Subcutaneous abdominal adipose tissue (tissue), 5 donors: ENCODE data around the gene RFK.
A peak's percentile ranks its signal among the peaks of the same experiment; 100 is the strongest.

Experiments
- H3K27ac ChIP-seq: one replicate; pipeline ENCODE4 v1.7.0; 2013; ENCODE audit warnings: low read depth, mild to moderate bottlenecking, inconsistent platforms, low read length, moderate library complexity
- H3K27me3 ChIP-seq, 5 donors: one replicate each; pipeline ENCODE4 v1.7.0; 2013; ENCODE audit warnings: low read length in 5 of 5, inconsistent platforms in 1 of 5; ENCODE audit not compliant: control insufficient read depth in 5 of 5, insufficient read depth in 4 of 5
- H3K36me3 ChIP-seq, 5 donors: one replicate each; pipeline ENCODE4 v1.7.0; 2013; ENCODE audit warnings: low read length in 5 of 5; ENCODE audit not compliant: control insufficient read depth in 5 of 5, insufficient read depth in 5 of 5
- H3K4me1 ChIP-seq, 5 donors: one replicate each; pipeline ENCODE4 v1.7.0; 2013; ENCODE audit warnings: low read length in 5 of 5, mild to moderate bottlenecking in 3 of 5, moderate library complexity in 1 of 5; ENCODE audit not compliant: control insufficient read depth in 5 of 5, insufficient read depth in 5 of 5
- H3K4me3 ChIP-seq, 5 donors: one replicate each; pipeline ENCODE4 v1.7.0; 2013; ENCODE audit warnings: low read length in 5 of 5, low read depth in 1 of 5
- H3K9ac ChIP-seq, 5 donors: one replicate each; pipeline ENCODE4 v1.7.0; 2013; ENCODE audit warnings: low read length in 5 of 5, mild to moderate bottlenecking in 4 of 5, moderate library complexity in 3 of 5
- H3K9me3 ChIP-seq, 5 donors: one replicate each; pipeline ENCODE4 v1.7.0; 2013; ENCODE audit warnings: low read length in 5 of 5; ENCODE audit not compliant: control insufficient read depth in 5 of 5
- donor health status: healthy.
- donor health status: healthy.
- donor health status: healthy.
- donor health status: healthy.
- donor health status: healthy.

RFK gene

DNA sequence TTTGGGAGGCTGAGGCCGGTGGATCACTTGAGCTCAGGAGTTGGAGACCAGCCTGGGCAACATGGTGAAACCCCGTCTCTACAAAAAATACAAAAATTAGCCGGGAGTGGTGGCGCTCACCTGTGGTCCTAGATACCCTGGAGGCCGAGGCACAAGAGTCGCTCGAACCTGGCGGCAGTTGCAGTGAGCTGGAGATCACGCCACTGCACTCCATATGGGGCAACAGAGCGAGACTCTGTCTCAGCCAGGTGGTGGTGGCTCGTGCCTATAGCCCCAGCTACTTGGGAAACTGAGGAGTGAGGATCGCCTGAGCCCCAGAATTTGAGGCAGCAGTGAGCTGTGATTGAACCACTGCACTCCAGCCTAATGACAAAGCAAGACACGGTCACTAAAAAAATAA, 2.4 kb upstream of the RFK start:
- H3K4me3 ChIP-seq, result no peak overlapping the region
- H3K36me3 ChIP-seq, result peaks cover 0 to 3% (median 0%) of the 10 kb centered on the region in 5 donors
- no peak overlapping the region for H3K9ac ChIP-seq
- H3K4me1 ChIP-seq, result peaks cover 0 to 21% (median 13%) of the 10 kb centered on the region in 5 donors
- H3K9me3 ChIP-seq, result peaks cover 0 to 4% (median 0%) of the 10 kb centered on the region in 5 donors
- H3K27me3 ChIP-seq, result no peaks in the 10 kb centered on the region
- H3K27ac ChIP-seq, result no peak overlapping the region

GRCh38 chr9:76396144-76396543, 1.9 kb upstream of the RFK start:
- Histone ChIP-seq H3K27ac (no peak overlapping the region), H3K36me3 (peaks cover 0 to 3% (median 0%) of the 10 kb centered on the region in 5 donors), H3K9ac (no peak overlapping the region), H3K4me3 (no peak overlapping the region), H3K27me3 (no peaks in the 10 kb centered on the region), H3K9me3 (peaks cover 0 to 4% (median 0%) of the 10 kb centered on the region in 5 donors), H3K4me1 (peaks cover 0 to 21% (median 14%) of the 10 kb centered on the region in 5 donors)

DNA sequence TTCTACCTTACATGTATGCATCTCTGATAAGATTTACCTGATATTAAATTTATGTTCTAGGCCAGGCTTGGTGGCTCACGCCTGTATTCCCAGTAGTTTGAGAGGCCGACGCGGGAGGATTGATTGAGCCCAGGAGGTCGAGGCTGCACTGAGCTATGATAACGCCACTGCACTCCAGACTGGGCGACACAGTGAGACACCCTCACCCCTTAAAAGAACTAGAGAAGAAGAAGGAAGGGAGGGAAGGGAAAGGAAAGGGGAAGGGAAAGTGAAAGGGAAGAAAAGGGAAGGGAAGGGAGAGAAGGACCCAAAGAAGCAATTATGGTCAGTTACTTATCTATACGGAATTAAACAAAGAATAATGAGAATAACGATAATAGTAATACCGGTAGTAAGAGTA, 1.2 kb upstream of the RFK start:
- H3K36me3 ChIP-seq, result peaks cover 0 to 3% (median 0%) of the 10 kb centered on the region in 5 donors
- peak overlapping the region; percentile 73 to 98 (median 91) for H3K4me3 ChIP-seq
- H3K9me3 ChIP-seq, result peaks cover 0 to 4% (median 0%) of the 10 kb centered on the region in 5 donors
- H3K27ac ChIP-seq, result peak overlapping the region; percentile 97
- peak overlapping the region in 4 of 5 donors; percentile 84 to 99 (median 91) for H3K9ac ChIP-seq
- H3K27me3 ChIP-seq, result no peaks in the 10 kb centered on the region
- peaks cover 0 to 21% (median 16%) of the 10 kb centered on the region in 5 donors for H3K4me1 ChIP-seq

DNA sequence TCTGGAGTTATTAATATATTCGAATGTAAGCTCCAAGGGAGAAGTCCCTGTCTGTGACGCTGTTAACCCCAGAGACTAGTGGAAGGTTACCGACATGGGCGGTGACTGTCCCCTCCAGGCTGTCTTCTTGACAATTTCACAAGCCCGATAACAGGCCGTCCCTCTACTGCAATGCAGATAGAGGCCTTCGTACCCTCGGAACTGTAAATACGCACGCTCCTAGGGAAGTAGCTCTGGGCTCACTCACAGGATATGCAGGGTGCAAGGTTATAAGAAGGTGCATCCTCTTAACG, 680 bp upstream of the RFK start:
- Histone ChIP-seq H3K36me3 (peaks cover 0 to 3% (median 0%) of the 10 kb centered on the region in 5 donors), H3K4me1 (peaks cover 0 to 21% (median 16%) of the 10 kb centered on the region in 5 donors), H3K9me3 (peaks cover 0 to 4% (median 0%) of the 10 kb centered on the region in 5 donors), H3K27ac (peak overlapping the region; percentile 97), H3K9ac (peak overlapping the region; percentile 84 to 99 (median 88)), H3K4me3 (peak overlapping the region; percentile 73 to 98 (median 91)), H3K27me3 (no peaks in the 10 kb centered on the region)

- peak overlapping the region in 1 of 5 donors; percentile 4 for H3K9ac ChIP-seq
- H3K9me3 ChIP-seq, result peaks cover 0 to 4% (median 0%) of the 10 kb centered on the region in 5 donors
- no peak overlapping the region for H3K27ac ChIP-seq
- H3K27me3 ChIP-seq, result no peaks in the 10 kb centered on the region
- H3K4me1 ChIP-seq, result peaks cover 0 to 21% (median 16%) of the 10 kb centered on the region in 5 donors
- no peak overlapping the region for H3K4me3 ChIP-seq
- peaks cover 8 to 24% (median 21%) of the 10 kb centered on the region in 5 donors for H3K36me3 ChIP-seq
These were observed 3.6 kb downstream of the RFK start for GRCh38 chr9:76390656-76391055.

- H3K27ac ChIP-seq, result no peak overlapping the region
These were observed 14.7 kb downstream of the RFK start for GRCh38 chr9:76379494-76379893.

DNA sequence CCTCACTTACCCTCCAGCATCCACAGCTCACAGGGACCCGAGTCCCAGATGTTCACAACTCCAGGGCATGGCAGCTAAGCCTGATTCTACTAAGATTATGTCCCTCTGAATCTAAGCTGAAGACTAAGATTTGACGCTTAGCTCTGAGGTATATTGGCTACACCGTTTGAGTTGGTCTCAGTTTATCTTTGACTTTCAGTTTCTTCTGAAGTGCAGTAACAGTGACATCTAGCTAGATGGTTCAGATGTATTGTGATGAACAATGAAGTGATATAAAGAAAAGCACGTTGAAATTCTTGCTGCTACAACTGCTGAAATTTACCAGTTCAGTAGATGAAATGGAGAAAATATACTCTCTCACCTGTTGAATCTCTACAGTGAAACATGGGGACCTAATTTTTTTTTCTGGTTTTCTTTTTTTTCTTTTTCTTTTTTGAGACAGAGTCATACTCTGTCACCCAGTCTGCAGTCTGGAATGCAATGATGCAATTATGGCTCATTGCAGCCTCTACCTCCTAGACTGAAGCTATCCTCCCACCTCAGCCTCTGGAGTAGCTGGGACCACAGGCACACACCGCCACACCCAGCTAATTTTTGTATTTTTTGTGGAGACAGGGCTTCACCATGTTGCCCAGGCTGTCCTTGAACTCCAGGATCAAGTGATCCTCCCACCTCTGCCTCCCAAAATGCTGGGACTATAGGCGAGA, 15.7 kb downstream of the RFK start:
- peaks cover 0 to 7% (median 0%) of the 10 kb centered on the region in 5 donors for H3K36me3 ChIP-seq
- no peak overlapping the region for H3K9ac ChIP-seq
- no peak overlapping the region for H3K27ac ChIP-seq
- H3K9me3 ChIP-seq, result no peaks in the 10 kb centered on the region
- no peak overlapping the region for H3K4me3 ChIP-seq
- H3K4me1 ChIP-seq, result peaks cover 0 to 8% (median 4%) of the 10 kb centered on the region in 5 donors
- H3K27me3 ChIP-seq, result no peaks in the 10 kb centered on the region

More at GRCh38 chr9:76379494-76379893, 14.7 kb downstream of the RFK start:
- Histone ChIP-seq H3K36me3 (peaks cover 0 to 12% (median 0%) of the 10 kb centered on the region in 5 donors), H3K9me3 (no peaks in the 10 kb centered on the region), H3K27me3 (no peaks in the 10 kb centered on the region), H3K4me3 (no peak overlapping the region), H3K4me1 (peaks cover 0 to 8% (median 4%) of the 10 kb centered on the region in 5 donors), H3K9ac (no peak overlapping the region)

DNA sequence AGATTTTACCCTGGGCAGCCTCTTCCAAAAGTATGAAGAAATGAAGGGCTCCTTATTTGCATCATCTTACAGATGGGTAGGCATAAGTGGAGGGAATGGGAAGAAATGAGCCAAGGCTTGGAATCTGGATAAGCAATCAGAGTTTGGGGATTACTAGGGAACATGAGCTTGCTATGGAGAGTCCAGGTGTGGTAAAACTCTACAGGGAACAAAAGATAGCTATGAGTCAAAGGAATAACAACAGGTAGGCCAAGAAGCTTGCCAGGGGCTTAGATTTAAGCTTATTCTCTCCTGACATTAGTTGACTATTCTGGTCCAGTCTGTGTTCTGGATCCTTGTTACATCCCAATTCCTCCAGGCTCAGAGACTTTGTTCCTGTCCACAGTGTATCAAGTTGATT, 16.4 kb downstream of the RFK start:
- Histone ChIP-seq H3K4me1 (peaks cover 5 to 11% (median 8%) of the 10 kb centered on the region in 5 donors), H3K36me3 (peaks cover 0 to 1% (median 0%) of the 10 kb centered on the region in 5 donors), H3K9ac (no peak overlapping the region), H3K9me3 (no peaks in the 10 kb centered on the region), H3K27me3 (no peaks in the 10 kb centered on the region), H3K4me3 (no peak overlapping the region), H3K27ac (no peak overlapping the region)

DNA sequence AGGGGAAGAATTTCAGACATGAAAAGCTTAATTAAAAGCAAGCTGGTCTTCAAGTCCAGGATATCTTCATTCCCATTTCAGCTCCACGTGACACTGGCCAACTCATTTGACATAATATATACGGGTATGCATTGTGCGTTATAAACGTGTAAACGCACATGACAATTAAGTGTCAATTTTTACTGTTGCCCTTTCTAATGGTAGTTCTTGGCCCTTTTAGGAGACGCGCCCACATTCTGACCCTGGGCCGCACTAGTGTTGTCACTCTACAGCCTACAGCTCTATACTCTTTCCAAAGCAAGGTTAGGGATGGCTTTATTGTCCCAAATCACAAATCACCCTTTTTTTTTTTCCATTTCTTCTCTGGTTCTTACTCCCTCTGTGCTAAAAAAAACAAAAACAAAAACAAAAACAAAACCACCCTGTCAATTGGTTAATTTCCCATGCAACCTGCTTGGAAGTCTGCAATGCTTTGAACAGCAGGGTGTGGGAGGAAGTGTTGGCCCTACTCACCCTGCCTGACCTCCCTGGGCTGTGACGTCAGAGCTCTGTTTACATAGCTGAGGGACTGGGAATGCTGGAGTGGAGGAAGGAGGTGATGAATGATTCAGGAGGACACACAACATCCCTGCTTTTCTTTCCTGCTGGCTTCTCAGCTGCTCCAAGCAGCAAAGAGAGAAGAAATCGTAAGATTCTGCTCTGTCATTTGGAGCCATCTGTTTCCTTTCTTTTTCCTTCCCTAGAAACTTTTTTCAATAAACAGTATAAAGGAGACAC, 19.3 kb downstream of the RFK start:
- Histone ChIP-seq H3K9me3 (no peaks in the 10 kb centered on the region), H3K36me3 (no peaks in the 10 kb centered on the region), H3K27me3 (no peaks in the 10 kb centered on the region), H3K4me1 (peaks cover 9 to 19% (median 14%) of the 10 kb centered on the region in 5 donors), H3K27ac (no peak overlapping the region), H3K4me3 (no peak overlapping the region), H3K9ac (no peak overlapping the region)
